T-cell (primary cell): ENCODE data around the gene PCDHA1. TPM values are rescaled to one million over a fixed set of nuclear protein-coding genes. Genes with fewer than 3 reads are reported as not detected.

Experiments
- ATAC-seq, 4 experiments: fragments of 200-7000 bp in 3 of 4; fragments of 150-1000 bp in 1 of 4; cut with Tn5 transposase; replicated peaks in 1 of 4; 1 replicate in 3 of 4; 2 replicates in 1 of 4; pipeline ENCODE4 v1.10.0; 2021; ENCODE audit warnings: moderate library complexity in 3 of 4, mild to moderate bottlenecking in 2 of 4, moderate number of reproducible peaks in 1 of 4
- CTCF ChIA-PET, 2 donors: fragments of 300-600 bp; sonication (Branson Sonifier 250); formaldehyde crosslinking; loops; one replicate each; lab custom pipeline; 2022; ENCODE audit warnings: antibody characterized with exemption in 2 of 2; lab: Charles Lee
- POLR2A ChIA-PET, 2 donors: fragments of 300-600 bp; sonication (Branson Sonifier 250); formaldehyde crosslinking; loops; one replicate each; lab custom pipeline; 2022; ENCODE audit warnings: antibody characterized with exemption in 2 of 2; lab: Charles Lee
- DNase-seq, 35 experiments: peaks; one replicate each; pipeline versions ENCODE4 v3.0.0 to v3.0.0-alpha.2; 2013 to 2023
- H3K27ac ChIP-seq: one replicate; pipeline ENCODE4 v1.5.1; 2013; ENCODE audit warnings: low read length
- H3K27me3 ChIP-seq, 2 experiments: replicated peaks in 1 of 2; 1 replicate in 1 of 2; 2 replicates in 1 of 2; pipeline versions ENCODE4 v1.6.1 to v1.7.0; 2013; ENCODE audit warnings: low read length in 1 of 2, mixed read lengths in 1 of 2; ENCODE audit not compliant: control insufficient read depth in 2 of 2, insufficient read depth in 2 of 2; ENCODE audit errors: extremely low read depth in 1 of 2
- H3K36me3 ChIP-seq, 2 donors: 1 replicate in 1 of 2; 2 replicates in 1 of 2; pipeline versions ENCODE4 v1.6.1 to v1.7.0; 2013; ENCODE audit warnings: low read length in 1 of 2; ENCODE audit not compliant: control insufficient read depth in 2 of 2, insufficient read depth in 1 of 2; ENCODE audit errors: extremely low read depth in 1 of 2
- H3K4me1 ChIP-seq, 2 experiments: 1 replicate in 1 of 2; 2 replicates in 1 of 2; pipeline versions ENCODE4 v1.6.1 to v1.7.0; 2013; ENCODE audit warnings: low read length in 2 of 2, mixed read lengths in 1 of 2; ENCODE audit not compliant: insufficient read depth in 2 of 2, control insufficient read depth in 1 of 2; ENCODE audit errors: extremely low read depth in 1 of 2
- H3K4me3 ChIP-seq, 2 donors: 1 replicate in 1 of 2; 2 replicates in 1 of 2; pipeline versions ENCODE4 v1.5.1 to v1.7.0; 2013; ENCODE audit warnings: mild to moderate bottlenecking in 2 of 2, low read length in 1 of 2, moderate library complexity in 1 of 2; ENCODE audit not compliant: control insufficient read depth in 1 of 2; ENCODE audit errors: extremely low read depth in 1 of 2
- H3K9me3 ChIP-seq: 2 replicates; pipeline ENCODE4 v1.7.0; 2013
- H3K27ac Mint-ChIP-seq, 2 donors: one replicate each; pipeline ENCODE4 v1.8.0; 2020 to 2021; ENCODE audit warnings: mild to moderate bottlenecking in 2 of 2, mixed read lengths in 2 of 2
- H3K27me3 Mint-ChIP-seq, 2 donors: one replicate each; pipeline ENCODE4 v1.8.0; 2021 to 2022; ENCODE audit warnings: mixed read lengths in 2 of 2
- H3K36me3 Mint-ChIP-seq: one replicate; pipeline ENCODE4 v1.8.0; 2021; ENCODE audit warnings: mixed read lengths
- H3K4me1 Mint-ChIP-seq, 3 donors: one replicate each; pipeline ENCODE4 v1.8.0; 2020 to 2022; ENCODE audit warnings: mixed read lengths in 3 of 3, mild to moderate bottlenecking in 1 of 3
- H3K4me3 Mint-ChIP-seq, 3 donors: one replicate each; pipeline ENCODE4 v1.8.0; 2020 to 2022; ENCODE audit warnings: mild to moderate bottlenecking in 3 of 3, mixed read lengths in 3 of 3, moderate library complexity in 3 of 3
- H3K9me3 Mint-ChIP-seq, 3 donors: one replicate each; pipeline ENCODE4 v1.8.0; 2020 to 2022; ENCODE audit warnings: mixed read lengths in 3 of 3
- WGBS: methylation state at CpG from one replicate; pipeline ENCODE4 v1.1.5; 2013; ENCODE audit warnings: missing lambda C conversion rate; ENCODE audit not compliant: insufficient coverage; 5-methylcytosine and 5-hydroxymethylcytosine counted together
- total RNA-seq, 35 experiments: library from RNA in 6 of 35; stranded (reverse) in 6 of 35; fragments of 120-200 nt in 1 of 35; gene quantifications; one replicate each; pipeline versions ENCODE4 v1.2.1 to v1.2.4 and lab custom pipeline; 2013 to 2026

Gene PCDHA1
- total RNA-seq, 5 donors from 2014 or later (not counting 1 experiment from before 2014, with no cell fraction given), result not detected

- no peaks in the 10 kb centered on the region for H3K36me3 Mint-ChIP-seq
- ATAC-seq, result no peak
- H3K9me3 Mint-ChIP-seq, result peaks cover 0 to 1% (median 0%) of the 10 kb centered on the region in 3 donors
- no peaks in the 10 kb centered on the region for H3K4me1 ChIP-seq
- CTCF ChIA-PET, result interaction anchor here in 1 of 2 donors (0.6 kb wide), 1 partner anchor 13 kb away, joined by 3 read pairs; no protein-coding TSS in a partner anchor
- no peak overlapping the region for H3K4me3 ChIP-seq
- no peak overlapping the region for H3K4me3 Mint-ChIP-seq
- H3K27me3 ChIP-seq, result no peaks in the 10 kb centered on the region
- DNase-seq, result no peak
- H3K27ac Mint-ChIP-seq, result no peak overlapping the region
- H3K4me1 Mint-ChIP-seq, result no peaks in the 10 kb centered on the region
- no peaks in the 10 kb centered on the region for H3K36me3 ChIP-seq
- no peaks in the 10 kb centered on the region for H3K9me3 ChIP-seq
- POLR2A ChIA-PET, result no interaction called here
- no CpG with 5 or more reads among the region's 1 CpG for WGBS
- peaks cover 0 to 3% of the 10 kb centered on the region in 2 donors for H3K27me3 Mint-ChIP-seq
- H3K27ac ChIP-seq, result no peak overlapping the region
Measured at GRCh38 chr5:141032626-141033025, 246.7 kb downstream of the PCDHA1 start.

- no peak for ATAC-seq
- peaks cover 2 to 10% of the 10 kb centered on the region in 2 experiments for H3K27me3 ChIP-seq
- ChIA-PET POLR2A (interaction anchor here in 1 of 2 donors (0.5 kb wide), 1 partner anchor 637 kb away, joined by 3 read pairs; no protein-coding TSS in a partner anchor), CTCF (no interaction called here)
- H3K36me3 ChIP-seq, result no peaks in the 10 kb centered on the region
- no peaks in the 10 kb centered on the region for H3K4me1 Mint-ChIP-seq
- no peak overlapping the region for H3K4me3 Mint-ChIP-seq
- H3K9me3 Mint-ChIP-seq, result peaks cover 0 to 5% (median 0%) of the 10 kb centered on the region in 3 donors
- no peaks in the 10 kb centered on the region for H3K36me3 Mint-ChIP-seq
- DNase-seq, result no peak
- H3K4me1 ChIP-seq, result peaks cover 0 to 3% of the 10 kb centered on the region in 2 experiments
- H3K27me3 Mint-ChIP-seq, result peaks cover 3% of the 10 kb centered on the region in 2 donors
- H3K27ac ChIP-seq, result no peak overlapping the region
- H3K4me3 ChIP-seq, result no peak overlapping the region
- peaks cover 2% of the 10 kb centered on the region for H3K9me3 ChIP-seq
- H3K27ac Mint-ChIP-seq, result no peak overlapping the region
Measured at GRCh38 chr5:141039061-141039460, 253.1 kb downstream of the PCDHA1 start.

- ChIA-PET CTCF (no interaction called here), POLR2A (no interaction called here)
- H3K36me3 Mint-ChIP-seq, result no peaks in the 10 kb centered on the region
- H3K27ac Mint-ChIP-seq, result no peak overlapping the region
- DNase-seq (no peak), ATAC-seq (no peak)
- H3K4me1 ChIP-seq, result peaks cover 0 to 3% of the 10 kb centered on the region in 2 experiments
- H3K4me3 Mint-ChIP-seq, result no peak overlapping the region
- H3K27me3 ChIP-seq, result peaks cover 2 to 10% of the 10 kb centered on the region in 2 experiments
- peaks cover 2% of the 10 kb centered on the region for H3K9me3 ChIP-seq
- H3K27me3 Mint-ChIP-seq, result peaks cover 6% of the 10 kb centered on the region in 2 donors
- no peak overlapping the region for H3K27ac ChIP-seq
- no peaks in the 10 kb centered on the region for H3K4me1 Mint-ChIP-seq
- H3K9me3 Mint-ChIP-seq, result peaks cover 0 to 5% (median 3%) of the 10 kb centered on the region in 3 donors
- no peak overlapping the region for H3K4me3 ChIP-seq
- 100% methylated on average over 1 of the region's 3 CpGs for WGBS
- H3K36me3 ChIP-seq, result no peaks in the 10 kb centered on the region
Measured at GRCh38 chr5:141039517-141039916, 253.6 kb downstream of the PCDHA1 start.

- Mint-ChIP-seq H3K4me3 (no peak overlapping the region), H3K36me3 (no peaks in the 10 kb centered on the region), H3K27me3 (peaks cover 9 to 13% of the 10 kb centered on the region in 2 donors), H3K27ac (no peak overlapping the region), H3K9me3 (peaks cover 0 to 5% (median 3%) of the 10 kb centered on the region in 3 donors), H3K4me1 (no peaks in the 10 kb centered on the region)
- peak in 1 of 35 experiments; percentile 1 for DNase-seq
- Histone ChIP-seq H3K9me3 (peaks cover 2% of the 10 kb centered on the region), H3K27ac (no peak overlapping the region), H3K36me3 (no peaks in the 10 kb centered on the region), H3K4me3 (peak overlapping the region in 1 of 2 donors; percentile 18), H3K27me3 (peaks cover 2 to 10% of the 10 kb centered on the region in 2 experiments), H3K4me1 (peaks cover 0 to 3% of the 10 kb centered on the region in 2 experiments)
- no peak for ATAC-seq
- ChIA-PET POLR2A (no interaction called here), CTCF (no interaction called here)
- WGBS, result 18% methylated on average over 14 of the region's 24 CpGs
Measured at GRCh38 chr5:141040093-141040770, 254.3 kb downstream of the PCDHA1 start.

- H3K27ac ChIP-seq, result no peak overlapping the region
- WGBS, result 25% methylated on average over 15 of the region's 25 CpGs
- Mint-ChIP-seq H3K4me3 (no peak overlapping the region), H3K27ac (no peak overlapping the region), H3K9me3 (peaks cover 0 to 5% (median 3%) of the 10 kb centered on the region in 3 donors), H3K36me3 (no peaks in the 10 kb centered on the region), H3K4me1 (no peaks in the 10 kb centered on the region), H3K27me3 (peaks cover 15 to 20% of the 10 kb centered on the region in 2 donors)
- H3K4me3 ChIP-seq, result peak overlapping the region in 1 of 2 donors; percentile 0
- peak in 34 of 35 experiments; percentile 3 to 74 (median 53) for DNase-seq
- peaks cover 0 to 3% of the 10 kb centered on the region in 2 experiments for H3K4me1 ChIP-seq
- peaks cover 2 to 10% of the 10 kb centered on the region in 2 experiments for H3K27me3 ChIP-seq
- POLR2A ChIA-PET, result no interaction called here
- H3K9me3 ChIP-seq, result peaks cover 2% of the 10 kb centered on the region
- no peaks in the 10 kb centered on the region for H3K36me3 ChIP-seq
- CTCF ChIA-PET, result interaction anchor here in 1 of 2 donors (0.5 kb wide), 1 partner anchor 797 kb away, joined by 5 read pairs; no protein-coding TSS in a partner anchor
- ATAC-seq, result peak in 2 of 4 experiments; percentile 38 to 67
Measured at GRCh38 chr5:141040771-141041426, 255.0 kb downstream of the PCDHA1 start.

GRCh38 chr5:141041427-141041785 lies 255.5 kb downstream of the PCDHA1 start:
- Mint-ChIP-seq H3K4me1 (no peaks in the 10 kb centered on the region), H3K36me3 (no peaks in the 10 kb centered on the region), H3K4me3 (no peak overlapping the region), H3K9me3 (peaks cover 3 to 5% (median 3%) of the 10 kb centered on the region in 3 donors), H3K27me3 (peaks cover 18 to 20% of the 10 kb centered on the region in 2 donors), H3K27ac (no peak overlapping the region)
- Histone ChIP-seq H3K9me3 (peaks cover 2% of the 10 kb centered on the region), H3K27me3 (peaks cover 2 to 10% of the 10 kb centered on the region in 2 experiments), H3K36me3 (no peaks in the 10 kb centered on the region), H3K27ac (no peak overlapping the region), H3K4me1 (peaks cover 0 to 3% of the 10 kb centered on the region in 2 experiments), H3K4me3 (peak overlapping the region in 1 of 2 donors; percentile 0)
- POLR2A ChIA-PET, result no interaction called here
- no CpG with 5 or more reads among the region's 4 CpGs for WGBS
- CTCF ChIA-PET, result interaction anchor here in 1 of 2 donors (0.5 kb wide), 1 partner anchor 797 kb away, joined by 5 read pairs; no protein-coding TSS in a partner anchor
- no peak for DNase-seq
- no peak for ATAC-seq
